Inflammatory macrophage treated with lipopolysaccharide for 4 hours (primary cell): ENCODE results near the gene PLEKHG7.

Experiments
- DNase-seq: peaks from one replicate; pipeline ENCODE4 v3.0.0-alpha.2; 2020

PLEKHG7 gene

GRCh38 chr12:92814584-92814983 is 111.8 kb downstream of the PLEKHG7 start:
- DNase-seq = no peak

- DNase-seq = no peak
These were observed 118.4 kb downstream of the PLEKHG7 start for GRCh38 chr12:92821142-92821541.
